Lower leg skin (tissue), 4 donors: Measurements from ENCODE around the gene ACAD10. TPM values are rescaled to one million over a fixed set of nuclear protein-coding genes. Genes with fewer than 3 reads are reported as not detected.

Experiments used
- DNase-seq, 2 donors: peaks; one replicate each; pipeline ENCODE4 v3.0.0-alpha.2; 2019; ENCODE audit warnings: low spot score in 2 of 2
- H3K4me3 ChIP-seq: fragments of 200-600 bp; sonication (generic); 2 replicates; pipeline ENCODE4 v1.5.1; 2017; ENCODE audit warnings: mild to moderate bottlenecking, low read depth; ENCODE audit not compliant: poor library complexity, severe bottlenecking
- POLR2A ChIP-seq, 2 donors: fragments of 450-650 bp; IDR thresholded peaks; one replicate each; pipeline ENCODE4 v1.6.1; 2016 to 2017; ENCODE audit warnings: antibody characterized with exemption in 2 of 2, mild to moderate bottlenecking in 1 of 2, moderate library complexity in 1 of 2
- whole genome bisulfite sequencing, 2 donors: methylation state at CpG; one replicate each; pipeline ENCODE4 v1.1.5; 2018; 5-methylcytosine and 5-hydroxymethylcytosine counted together
- intact Hi-C: fragments of 100-400 bp; cut with DNase I; formaldehyde crosslinking; loops from one replicate; pipeline ENCODE4 v1.15.0; 2023; ENCODE audit warnings: low total_unique reads
- total RNA-seq, 4 donors: library from RNA; depleted of rRNA; stranded (reverse); fragments of >200 nt; gene quantifications; one replicate each; pipeline ENCODE4 v1.1.0, GENCODE V29; 2016
- TF ChIP-seq, protein P1 (sequence below), 3 donors: fragments of 450-650 bp; IDR thresholded peaks; one replicate each; pipeline ENCODE4 v1.5.1; 2016; ENCODE audit warnings: antibody characterized with exemption in 3 of 3, mild to moderate bottlenecking in 3 of 3, moderate library complexity in 2 of 3

Gene ACAD10
- total RNA-seq, 4 donors from 2014 or later: 23.1 to 40.5 (median 24.3) TPM

DNA sequence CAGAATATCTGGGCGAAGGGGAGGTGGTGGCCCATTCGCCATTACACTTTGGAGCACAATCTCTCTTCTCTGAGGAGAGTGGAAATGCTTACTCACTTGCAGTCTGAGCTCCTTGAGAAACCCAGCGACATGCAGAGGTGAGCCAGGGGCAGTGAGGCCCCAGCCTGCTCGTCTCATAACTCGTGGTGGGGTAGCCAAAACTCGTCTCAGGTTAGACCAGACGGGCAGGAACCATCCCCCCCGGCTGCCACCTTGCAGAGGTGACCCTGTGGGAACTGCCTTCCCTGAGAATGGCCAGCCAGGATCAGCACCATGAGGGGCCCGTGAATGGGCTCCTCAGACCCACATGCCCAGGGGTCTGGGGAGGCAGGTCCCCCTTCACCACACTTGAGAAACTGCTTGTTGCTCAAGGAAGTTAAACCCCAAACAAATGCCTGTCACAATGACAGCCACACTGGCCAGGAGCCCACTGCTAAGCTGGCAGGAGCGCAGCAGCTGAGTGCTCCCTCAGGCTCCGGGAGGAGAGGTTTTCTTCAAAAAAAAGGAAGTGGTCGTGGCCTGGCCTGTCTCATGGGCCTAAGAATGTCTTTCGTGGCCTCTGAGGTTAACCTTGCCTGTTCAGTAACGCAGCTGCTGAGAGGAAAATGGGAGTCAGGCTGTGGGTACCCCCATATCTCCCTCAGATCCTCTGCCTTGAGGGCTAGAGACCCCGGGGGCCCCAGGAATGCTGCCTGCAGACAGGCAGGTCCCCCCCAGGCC is 71.7 kb downstream of the ACAD10 start:
- TF ChIP-seq, protein P1, sequence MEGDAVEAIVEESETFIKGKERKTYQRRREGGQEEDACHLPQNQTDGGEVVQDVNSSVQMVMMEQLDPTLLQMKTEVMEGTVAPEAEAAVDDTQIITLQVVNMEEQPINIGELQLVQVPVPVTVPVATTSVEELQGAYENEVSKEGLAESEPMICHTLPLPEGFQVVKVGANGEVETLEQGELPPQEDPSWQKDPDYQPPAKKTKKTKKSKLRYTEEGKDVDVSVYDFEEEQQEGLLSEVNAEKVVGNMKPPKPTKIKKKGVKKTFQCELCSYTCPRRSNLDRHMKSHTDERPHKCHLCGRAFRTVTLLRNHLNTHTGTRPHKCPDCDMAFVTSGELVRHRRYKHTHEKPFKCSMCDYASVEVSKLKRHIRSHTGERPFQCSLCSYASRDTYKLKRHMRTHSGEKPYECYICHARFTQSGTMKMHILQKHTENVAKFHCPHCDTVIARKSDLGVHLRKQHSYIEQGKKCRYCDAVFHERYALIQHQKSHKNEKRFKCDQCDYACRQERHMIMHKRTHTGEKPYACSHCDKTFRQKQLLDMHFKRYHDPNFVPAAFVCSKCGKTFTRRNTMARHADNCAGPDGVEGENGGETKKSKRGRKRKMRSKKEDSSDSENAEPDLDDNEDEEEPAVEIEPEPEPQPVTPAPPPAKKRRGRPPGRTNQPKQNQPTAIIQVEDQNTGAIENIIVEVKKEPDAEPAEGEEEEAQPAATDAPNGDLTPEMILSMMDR (IDR thresholded peaks at IDR 0.05): no peak
- TF ChIP-seq POLR2A (IDR thresholded peaks at IDR 0.05): no peak
- intact Hi-C loops: no loop called here
- peak; percentile 59 to 90 for DNase-seq
- no peak overlapping the region for H3K4me3 ChIP-seq
- WGBS, 2 donors: 41 to 51% methylated on average over 14 to 15 of the region's 15 CpGs

- no peak for TF ChIP-seq POLR2A (IDR thresholded peaks at IDR 0.05)
- TF ChIP-seq, protein P1 (IDR thresholded peaks at IDR 0.05): no peak
- 36 to 51% methylated on average over 9 of the region's 9 CpGs for WGBS, 2 donors
- DNase-seq: peak in 1 of 2 donors; percentile 68
- no peak overlapping the region for H3K4me3 ChIP-seq
- intact Hi-C loops: no loop called here
Measured at GRCh38 chr12:111758120-111758561, 72.3 kb downstream of the ACAD10 start.

- WGBS, 2 donors: 86 to 90% methylated on average over 7 of the region's 7 CpGs
Measured at GRCh38 chr12:111759271-111759670, 73.4 kb downstream of the ACAD10 start.

DNA sequence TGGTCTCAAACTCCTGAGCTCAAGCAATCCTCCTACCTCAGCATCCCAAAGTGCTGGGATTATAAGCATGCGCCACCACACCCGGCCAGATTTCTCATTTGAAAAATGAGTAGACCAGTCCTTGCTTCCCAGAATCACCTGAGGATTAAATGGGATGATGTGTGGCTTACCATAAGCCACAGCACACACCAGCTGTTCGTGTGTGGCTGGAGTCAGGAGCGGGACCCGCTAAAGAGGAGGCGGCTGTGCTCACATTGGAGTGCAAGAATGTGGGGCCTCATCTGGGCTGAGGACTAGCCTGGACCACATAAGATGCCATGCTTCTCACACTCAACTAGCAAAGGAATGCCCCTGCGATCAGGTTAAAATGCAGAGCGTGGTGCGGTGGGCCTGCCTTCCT is 74.1 kb downstream of the ACAD10 start:
- 88 to 94% methylated on average over 8 to 9 of the region's 9 CpGs for WGBS, 2 donors
- no peak for DNase-seq
- TF ChIP-seq, protein P1 (IDR thresholded peaks at IDR 0.05): no peak
- no peak for TF ChIP-seq POLR2A (IDR thresholded peaks at IDR 0.05)
- intact Hi-C loops: no loop called here
- H3K4me3 ChIP-seq: no peak overlapping the region

More at GRCh38 chr12:111759271-111759670, 73.4 kb downstream of the ACAD10 start:
- no peak for TF ChIP-seq POLR2A (IDR thresholded peaks at IDR 0.05)
- TF ChIP-seq, protein P1 (IDR thresholded peaks at IDR 0.05): no peak
- no peak for DNase-seq
- H3K4me3 ChIP-seq: no peak overlapping the region
- intact Hi-C loops: no loop called here

- TF ChIP-seq, protein P1 (IDR thresholded peaks at IDR 0.05): no peak
- TF ChIP-seq POLR2A (IDR thresholded peaks at IDR 0.05): no peak
- H3K4me3 ChIP-seq: no peak overlapping the region
- intact Hi-C loops: no loop called here
- no peak for DNase-seq
- WGBS, 2 donors: 81 to 84% methylated on average over 5 of the region's 5 CpGs
Measured at GRCh38 chr12:111761099-111761498, 75.2 kb downstream of the ACAD10 start.
